HG03175 (cell line): ENCODE results near the gene MFNG.
"Not testable (repeated sequence)": the region's sequence is repeated elsewhere in the genome, so short reads cannot be mapped to it uniquely, and the experiment has no call there.

Experiments
- ATAC-seq: cut with Tn5 transposase; IDR thresholded peaks from one replicate; pipeline ENCODE4 v1.9.1; 2021; ENCODE audit warnings: mild to moderate bottlenecking, moderate library complexity; ENCODE audit not compliant: unreplicated experiment

Gene MFNG

GRCh38 chr22:37486224-37486845 lies at the start of gene MFNG:
TSS of gene MFNG (minus strand) at chr22:37486384. CDS start at chr22:37486177, 207 bp downstream.
- ATAC-seq: peak; percentile 65

- no peak for ATAC-seq
Measured at GRCh38 chr22:37535159-37535558, 49.0 kb upstream of the MFNG start.

- no peak for ATAC-seq
Measured at GRCh38 chr22:37534445-37534844, 48.3 kb upstream of the MFNG start.

GRCh38 chr22:37533995-37534394 lies 47.8 kb upstream of the MFNG start:
- no peak for ATAC-seq

- ATAC-seq: no peak
Measured at GRCh38 chr22:37529652-37530345, 43.6 kb upstream of the MFNG start.

- not testable (repeated sequence) for ATAC-seq
Measured at GRCh38 chr22:37527952-37528351, 41.8 kb upstream of the MFNG start.

GRCh38 chr22:37527081-37527752 lies 41.0 kb upstream of the MFNG start:
- not testable (repeated sequence) for ATAC-seq

- ATAC-seq: no peak
Measured at GRCh38 chr22:37526376-37526775, 40.2 kb upstream of the MFNG start.

- ATAC-seq: no peak
Measured at GRCh38 chr22:37525746-37526350, 39.7 kb upstream of the MFNG start.

GRCh38 chr22:37525073-37525745 lies 39.0 kb upstream of the MFNG start:
- no peak for ATAC-seq

- no peak for ATAC-seq
Measured at GRCh38 chr22:37522482-37522881, 36.3 kb upstream of the MFNG start.

- ATAC-seq: no peak
Measured at GRCh38 chr22:37521236-37521739, 35.1 kb upstream of the MFNG start.

GRCh38 chr22:37520776-37521191 lies 34.6 kb upstream of the MFNG start:
- ATAC-seq: no peak

- no peak for ATAC-seq
Measured at GRCh38 chr22:37519268-37520195, 33.3 kb upstream of the MFNG start, which contains the start of gene CARD10. TSS of gene CARD10 (minus strand) at chr22:37519415. CDS start at chr22:37519200, 215 bp downstream.

GRCh38 chr22:37518509-37519267 lies 32.5 kb upstream of the MFNG start:
- ATAC-seq: no peak

- ATAC-seq: no peak
Measured at GRCh38 chr22:37517826-37518450, 31.8 kb upstream of the MFNG start.

- ATAC-seq: no peak
Measured at GRCh38 chr22:37516456-37516855, 30.3 kb upstream of the MFNG start.

GRCh38 chr22:37515901-37516300 lies 29.7 kb upstream of the MFNG start:
- ATAC-seq: no peak
